Hematopoietic multipotent progenitor cell treated with erythropoietin and hydrocortisone succinate and interleukin-3 and kit ligand, for 8 days (in vitro differentiated cells): ENCODE measurements around the gene RPGR.

Source experiments
- DNase-seq: peaks from one replicate; pipeline ENCODE4 v3.0.0-alpha.2; 2015

RPGR gene

DNA sequence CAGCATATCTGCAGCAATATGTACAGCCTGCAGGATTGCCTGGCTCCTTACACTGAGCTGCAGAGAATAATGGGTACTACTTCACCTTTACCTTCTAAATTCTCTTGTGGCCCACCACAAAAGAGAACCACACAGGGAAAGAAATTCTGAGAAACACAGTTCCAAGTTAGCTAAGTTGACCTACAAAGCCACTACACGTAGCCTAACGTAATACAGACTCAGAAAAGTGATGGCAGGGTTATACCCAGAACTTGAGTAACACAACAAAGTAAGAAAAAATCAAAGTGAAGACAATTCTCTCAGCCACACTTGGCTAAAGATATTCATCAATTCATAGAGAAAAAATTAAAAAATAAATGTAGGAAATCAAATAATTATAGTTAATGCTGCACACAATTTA, 80.3 kb downstream of the RPGR start:
- no peak for DNase-seq

DNA sequence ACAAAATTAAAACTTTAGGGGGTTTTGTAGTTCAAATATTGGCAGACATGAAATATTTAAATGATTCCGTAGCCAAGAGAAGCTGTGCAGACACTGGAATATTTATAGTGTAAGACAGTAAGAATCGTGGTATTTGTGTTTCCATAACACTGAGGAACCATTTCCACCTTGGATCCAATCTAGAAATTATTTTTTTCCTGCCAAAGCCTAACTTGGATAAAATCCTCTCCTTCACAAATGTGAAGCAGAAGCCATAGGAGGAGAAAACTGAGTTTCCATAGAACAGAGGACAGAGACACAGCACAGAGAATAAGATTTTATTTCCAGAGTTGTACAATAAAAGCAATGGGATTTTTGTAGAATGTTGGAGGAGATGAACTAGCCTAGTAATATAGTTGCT, 86.8 kb downstream of the RPGR start:
- DNase-seq: no peak

- no peak for DNase-seq
Observed at GRCh38 chrX:38236901-38237615, 90.3 kb downstream of the RPGR start.

- DNase-seq: no peak
Observed at GRCh38 chrX:38233891-38234667, 93.2 kb downstream of the RPGR start.

- no peak for DNase-seq
Observed at GRCh38 chrX:38232079-38232686, 95.1 kb downstream of the RPGR start.

GRCh38 chrX:38225093-38225492, 102.2 kb downstream of the RPGR start:
- no peak for DNase-seq

- DNase-seq: no peak
Observed at GRCh38 chrX:38224160-38224559, 103.1 kb downstream of the RPGR start.

DNA sequence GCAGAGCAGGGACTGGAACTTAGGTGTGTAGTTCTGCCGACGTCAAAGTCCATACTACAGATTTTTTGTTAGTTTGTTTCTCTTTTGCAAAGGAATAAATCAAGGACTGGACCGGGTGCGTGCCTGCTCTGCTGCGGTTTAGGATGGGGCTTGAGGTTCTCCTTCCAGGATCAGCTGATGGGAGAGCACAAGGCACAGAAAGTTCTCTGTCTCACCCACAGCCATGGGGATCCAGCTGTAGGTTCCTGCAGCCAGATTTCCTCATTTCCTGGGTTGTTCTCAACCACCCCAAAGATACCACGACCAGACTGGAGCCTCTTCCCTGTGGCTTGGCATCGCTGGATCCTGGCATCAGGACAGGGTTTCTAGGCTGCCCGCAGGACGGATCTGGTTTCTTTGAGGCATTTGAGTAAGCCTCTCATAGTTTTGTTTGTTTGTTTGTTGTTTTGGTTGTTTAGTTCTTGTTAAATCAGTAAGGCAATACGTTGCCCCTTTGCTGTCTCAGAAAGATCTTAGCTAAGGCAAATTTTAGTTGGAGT, 105.8 kb downstream of the RPGR start:
- DNase-seq: no peak

DNA sequence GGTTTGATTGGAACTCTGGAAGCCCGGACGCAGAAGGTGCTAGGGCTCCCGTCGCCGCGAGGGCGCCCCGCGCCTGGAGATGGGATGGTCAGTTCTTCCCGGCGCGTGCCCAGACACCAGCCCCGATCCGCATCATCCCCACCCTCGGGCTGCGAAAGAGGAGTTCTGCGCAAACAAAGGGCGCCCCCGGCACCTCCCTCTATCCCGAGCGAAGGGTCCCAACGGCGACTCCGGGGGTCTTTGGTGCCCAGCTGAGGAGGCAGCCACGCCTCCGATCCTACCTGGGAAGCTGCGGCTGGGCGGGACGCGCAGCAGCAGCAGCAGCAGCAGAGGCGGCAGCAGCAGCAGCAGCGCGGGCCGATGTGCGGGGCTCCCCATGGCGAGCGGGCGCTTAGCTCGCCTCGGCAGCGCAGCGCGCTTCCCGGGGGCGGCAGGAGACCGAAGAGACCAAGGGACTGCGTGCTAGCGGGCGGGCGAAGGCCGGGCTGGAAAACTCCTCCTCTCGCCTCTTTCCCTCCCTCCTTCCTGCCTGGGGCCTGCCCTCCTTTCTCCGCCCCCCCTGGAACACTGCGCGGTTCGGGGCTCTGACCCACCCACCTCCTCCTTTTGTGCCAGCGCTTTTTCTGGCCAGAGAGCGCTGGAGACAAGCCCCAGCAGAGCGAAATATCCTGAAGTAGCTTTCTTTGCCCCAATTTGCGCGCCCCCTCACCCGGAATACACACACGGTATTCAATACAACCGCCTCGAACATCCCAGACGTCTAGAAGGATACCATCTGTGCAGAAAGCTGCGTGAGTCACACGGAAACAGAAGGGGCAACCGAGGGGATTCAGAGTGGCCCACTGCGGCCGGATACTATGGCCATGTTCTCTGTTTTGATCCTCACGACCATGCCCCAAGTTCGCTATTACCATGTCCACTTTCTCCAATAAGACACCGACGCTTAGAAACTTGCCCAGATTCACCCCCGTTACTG, 106.6 kb downstream of the RPGR start, which contains the start of gene SRPX:
Gene SRPX, minus strand, starts transcription at position 457 of the 976 bp plus-strand sequence. Its CDS starts 79 bp downstream, at position 378.
- DNase-seq: no peak

DNA sequence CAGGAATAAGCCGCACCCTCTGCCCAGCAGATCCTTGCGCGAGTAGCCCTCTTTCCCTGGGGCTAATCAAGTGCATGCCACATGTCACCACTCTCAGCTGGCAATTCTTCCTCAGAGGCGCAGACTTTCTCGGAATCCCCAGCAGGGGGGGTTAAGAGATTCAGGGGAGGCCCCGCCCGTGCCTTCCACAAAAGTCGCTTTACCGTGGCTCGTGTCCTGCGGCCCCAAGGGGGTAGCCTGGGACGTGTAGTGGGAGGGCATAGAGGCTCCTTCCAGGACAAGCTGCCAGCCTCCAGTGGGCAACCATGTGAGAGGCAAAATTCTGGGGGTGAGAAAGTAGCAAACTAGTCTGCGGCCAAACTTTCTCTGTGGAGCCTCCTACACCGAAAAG, 107.3 kb downstream of the RPGR start:
- DNase-seq: peak; percentile 58
